GM23338 (cell line): ENCODE measurements around the gene ASXL3. TPM values are rescaled to one million over a fixed set of nuclear protein-coding genes. Genes with fewer than 3 reads are reported as not detected.

ENCODE experiments used
- ATAC-seq: fragments of 200-7000 bp; cut with Tn5 transposase; 3 replicates; pipeline ENCODE4 v1.9.1; 2020
- DNase-seq: peaks from one replicate; pipeline ENCODE4 v3.0.0-alpha.2; 2015; ENCODE audit warnings: low spot score
- H2AFZ ChIP-seq: fragments of 200-600 bp; sonication (generic); 2 replicates; pipeline ENCODE4 v1.8.0; 2016; ENCODE audit warnings: antibody characterized with exemption, mild to moderate bottlenecking, moderate library complexity
- H3F3A ChIP-seq: fragments of 200-600 bp; sonication (generic); replicated peaks from 2 replicates; pipeline ENCODE4 v1.8.0; 2017; ENCODE audit warnings: antibody characterized with exemption, mixed run types, low read depth
- H3K27ac ChIP-seq: fragments of 200-600 bp; sonication (generic); 2 replicates; pipeline ENCODE4 v1.6.1; 2016; ENCODE audit warnings: low read depth
- H3K27me3 ChIP-seq: fragments of 200-600 bp; sonication (generic); 2 replicates; pipeline ENCODE4 v1.8.0; 2016; ENCODE audit warnings: mild to moderate bottlenecking, mixed run types, moderate library complexity; ENCODE audit not compliant: insufficient read depth
- H3K36me3 ChIP-seq: fragments of 200-600 bp; sonication (generic); 2 replicates; pipeline ENCODE4 v1.8.0; 2016; ENCODE audit warnings: mild to moderate bottlenecking; ENCODE audit not compliant: insufficient read depth
- H3K4me1 ChIP-seq: fragments of 200-600 bp; sonication (generic); 2 replicates; pipeline ENCODE4 v1.8.0; 2016; ENCODE audit warnings: mild to moderate bottlenecking, moderate library complexity; ENCODE audit not compliant: insufficient read depth
- H3K4me2 ChIP-seq: fragments of 200-600 bp; sonication (generic); 2 replicates; pipeline ENCODE4 v1.7.1; 2017; ENCODE audit warnings: mixed run types
- H3K4me3 ChIP-seq: fragments of 200-600 bp; sonication (generic); 2 replicates; pipeline ENCODE4 v1.6.1; 2016; ENCODE audit warnings: mixed run types
- H3K79me2 ChIP-seq: fragments of 200-600 bp; sonication (generic); replicated peaks from 2 replicates; pipeline ENCODE4 v1.8.0; 2017; ENCODE audit warnings: mild to moderate bottlenecking; ENCODE audit not compliant: insufficient read depth
- H3K9me2 ChIP-seq: fragments of 200-600 bp; sonication (generic); 2 replicates; pipeline ENCODE4 v1.8.0; 2017; ENCODE audit not compliant: insufficient read depth
- H4K20me1 ChIP-seq: fragments of 200-600 bp; sonication (generic); replicated peaks from 2 replicates; pipeline ENCODE4 v1.8.0; 2017; ENCODE audit warnings: mild to moderate bottlenecking; ENCODE audit not compliant: insufficient read depth
- H3K27ac Mint-ChIP-seq: 2 replicates; pipeline ENCODE4 v1.8.0; 2020; ENCODE audit warnings: inconsistent platforms, mild to moderate bottlenecking, moderate library complexity, mixed read lengths
- H3K27me3 Mint-ChIP-seq: 3 replicates; pipeline ENCODE4 v1.8.0; 2022; ENCODE audit warnings: low read depth, mild to moderate bottlenecking, moderate library complexity, mixed read lengths, inconsistent platforms; ENCODE audit not compliant: insufficient read depth, poor library complexity
- H3K36me3 Mint-ChIP-seq: 3 replicates; pipeline ENCODE4 v1.8.0; 2021; ENCODE audit warnings: low read depth, mild to moderate bottlenecking, inconsistent platforms, moderate library complexity, mixed read lengths
- H3K4me1 Mint-ChIP-seq: 3 replicates; pipeline ENCODE4 v1.8.0; 2020; ENCODE audit warnings: mild to moderate bottlenecking, inconsistent platforms, mixed read lengths
- H3K4me3 Mint-ChIP-seq: 3 replicates; pipeline ENCODE4 v1.8.0; 2021; ENCODE audit warnings: moderate library complexity, mild to moderate bottlenecking, inconsistent platforms, mixed read lengths
- H3K9me3 Mint-ChIP-seq: 3 replicates; pipeline ENCODE4 v1.8.0; 2020; ENCODE audit warnings: moderate library complexity, mild to moderate bottlenecking, inconsistent platforms, mixed read lengths
- CREB1 ChIP-seq: fragments of 250-450 bp; sonication (Bioruptor Pico); IDR thresholded peaks from 2 replicates; pipeline ENCODE4 v1.5.0; 2020; ENCODE audit warnings: low read depth, mild to moderate bottlenecking, moderate library complexity
- CTCF ChIP-seq, 2 experiments: fragments of 200-600 bp in 1 of 2; sonication (generic) in 1 of 2; conservative IDR thresholded peaks; 2 replicates each; pipeline versions ENCODE4 v1.5.1 to v1.6.1; 2016 to 2017; ENCODE audit warnings: antibody characterized with exemption in 2 of 2, low read depth in 2 of 2, mild to moderate bottlenecking in 2 of 2, moderate library complexity in 1 of 2
- EZH2 ChIP-seq: fragments of 200-600 bp; sonication (generic); IDR thresholded peaks from one replicate; pipeline ENCODE4 v1.8.0; 2017; ENCODE audit warnings: antibody characterized with exemption, mild to moderate bottlenecking, low read depth; ENCODE audit not compliant: unreplicated experiment
- EZH2phosphoT487 ChIP-seq: fragments of 200-600 bp; sonication (generic); IDR thresholded peaks from one replicate; pipeline ENCODE4 v1.8.1; 2018; ENCODE audit warnings: antibody characterized with exemption; ENCODE audit not compliant: unreplicated experiment
- JUNB ChIP-seq: IDR thresholded peaks from one replicate; pipeline ENCODE4 v1.6.1; 2016; ENCODE audit warnings: antibody characterized with exemption; ENCODE audit not compliant: unreplicated experiment
- NANOG ChIP-seq: IDR thresholded peaks from 2 replicates; pipeline ENCODE4 v1.6.1; 2016; ENCODE audit warnings: antibody characterized with exemption, borderline replicate concordance
- POLR2AphosphoS5 ChIP-seq: IDR thresholded peaks from 2 replicates; pipeline ENCODE4 v1.6.1; 2016; ENCODE audit warnings: antibody characterized with exemption, low read depth
- STAT1 ChIP-seq: IDR thresholded peaks from one replicate; pipeline ENCODE4 v1.6.1; 2016; ENCODE audit warnings: antibody characterized with exemption; ENCODE audit not compliant: unreplicated experiment
- ZNF114 ChIP-seq: fragments of 250-450 bp; sonication (Bioruptor Pico); IDR thresholded peaks from 2 replicates; pipeline ENCODE4 v1.5.0; 2020; ENCODE audit warnings: mild to moderate bottlenecking, moderate library complexity
- ZNF331 ChIP-seq: fragments of 250-450 bp; sonication (Bioruptor Pico); IDR thresholded peaks from 2 replicates; pipeline ENCODE4 v1.5.0; 2020; ENCODE audit warnings: low read depth, mild to moderate bottlenecking, moderate library complexity
- ZNF462 ChIP-seq: fragments of 250-450 bp; sonication (Bioruptor Pico); IDR thresholded peaks from 2 replicates; pipeline ENCODE4 v1.5.0; 2020; ENCODE audit warnings: mild to moderate bottlenecking, moderate library complexity
- polyA plus RNA-seq: library from polyadenylated mRNA; unstranded; fragments of >200 nt; fragmentation: Nextera tagmentation; extraction: Ambion mirVana; gene quantifications from 2 replicates; pipeline ENCODE4 v1.2.1, GENCODE V29; 2016
- total RNA-seq: library from RNA; depleted of rRNA; stranded (reverse); fragments of >200 nt; shearing (Covaris generic); gene quantifications from 2 replicates; pipeline ENCODE4 v1.2.3, GENCODE V29; 2014
- TF ChIP-seq, protein P1 (sequence below): IDR thresholded peaks from one replicate; pipeline ENCODE4 v1.6.1; 2018; ENCODE audit warnings: antibody characterized with exemption; ENCODE audit not compliant: unreplicated experiment
- TF ChIP-seq, protein P2 (sequence below): IDR thresholded peaks from 2 replicates; pipeline ENCODE4 v1.6.1; 2016; ENCODE audit warnings: antibody characterized with exemption

The ASXL3 gene
- total and polyA plus RNA-seq, 2 experiments from 2014 or later = 0.23 to 1.4 TPM

DNA sequence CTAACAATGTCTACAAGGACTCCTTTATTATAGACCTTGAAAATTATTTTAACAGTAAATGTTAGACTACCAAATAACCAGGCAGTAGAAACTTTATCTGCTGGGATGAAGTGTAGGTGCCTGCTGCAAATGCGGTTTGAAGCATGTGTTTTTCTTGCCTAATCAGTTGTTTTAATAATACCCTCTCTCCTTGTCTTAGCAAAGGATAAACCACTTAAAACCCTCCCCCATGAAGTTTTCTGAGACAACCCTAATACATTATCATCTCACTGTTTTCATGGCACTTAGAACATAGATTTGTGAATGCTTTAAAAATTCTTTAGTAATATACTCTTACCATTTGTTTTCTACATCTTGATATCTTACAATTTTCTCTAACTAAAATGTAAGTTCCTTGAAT lies 98.6 kb downstream of the ASXL3 start:
- TF ChIP-seq ZNF331 (CRISPR knock-in tag) (no peak), ZNF462 (CRISPR knock-in tag) (no peak), STAT1 (no peak), EZH2 (no peak), NANOG (no peak), ZNF114 (CRISPR knock-in tag) (no peak), POLR2AphosphoS5 (no peak), CREB1 (CRISPR knock-in tag) (no peak), EZH2phosphoT487 (no peak), CTCF (conservative IDR thresholded peaks at IDR 0.05; ENCODE audit: low read depth in 2 of 2) (no peak), JUNB (no peak)
- TF ChIP-seq, protein P1, sequence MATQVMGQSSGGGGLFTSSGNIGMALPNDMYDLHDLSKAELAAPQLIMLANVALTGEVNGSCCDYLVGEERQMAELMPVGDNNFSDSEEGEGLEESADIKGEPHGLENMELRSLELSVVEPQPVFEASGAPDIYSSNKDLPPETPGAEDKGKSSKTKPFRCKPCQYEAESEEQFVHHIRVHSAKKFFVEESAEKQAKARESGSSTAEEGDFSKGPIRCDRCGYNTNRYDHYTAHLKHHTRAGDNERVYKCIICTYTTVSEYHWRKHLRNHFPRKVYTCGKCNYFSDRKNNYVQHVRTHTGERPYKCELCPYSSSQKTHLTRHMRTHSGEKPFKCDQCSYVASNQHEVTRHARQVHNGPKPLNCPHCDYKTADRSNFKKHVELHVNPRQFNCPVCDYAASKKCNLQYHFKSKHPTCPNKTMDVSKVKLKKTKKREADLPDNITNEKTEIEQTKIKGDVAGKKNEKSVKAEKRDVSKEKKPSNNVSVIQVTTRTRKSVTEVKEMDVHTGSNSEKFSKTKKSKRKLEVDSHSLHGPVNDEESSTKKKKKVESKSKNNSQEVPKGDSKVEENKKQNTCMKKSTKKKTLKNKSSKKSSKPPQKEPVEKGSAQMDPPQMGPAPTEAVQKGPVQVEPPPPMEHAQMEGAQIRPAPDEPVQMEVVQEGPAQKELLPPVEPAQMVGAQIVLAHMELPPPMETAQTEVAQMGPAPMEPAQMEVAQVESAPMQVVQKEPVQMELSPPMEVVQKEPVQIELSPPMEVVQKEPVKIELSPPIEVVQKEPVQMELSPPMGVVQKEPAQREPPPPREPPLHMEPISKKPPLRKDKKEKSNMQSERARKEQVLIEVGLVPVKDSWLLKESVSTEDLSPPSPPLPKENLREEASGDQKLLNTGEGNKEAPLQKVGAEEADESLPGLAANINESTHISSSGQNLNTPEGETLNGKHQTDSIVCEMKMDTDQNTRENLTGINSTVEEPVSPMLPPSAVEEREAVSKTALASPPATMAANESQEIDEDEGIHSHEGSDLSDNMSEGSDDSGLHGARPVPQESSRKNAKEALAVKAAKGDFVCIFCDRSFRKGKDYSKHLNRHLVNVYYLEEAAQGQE = no peak
- TF ChIP-seq, protein P2, sequence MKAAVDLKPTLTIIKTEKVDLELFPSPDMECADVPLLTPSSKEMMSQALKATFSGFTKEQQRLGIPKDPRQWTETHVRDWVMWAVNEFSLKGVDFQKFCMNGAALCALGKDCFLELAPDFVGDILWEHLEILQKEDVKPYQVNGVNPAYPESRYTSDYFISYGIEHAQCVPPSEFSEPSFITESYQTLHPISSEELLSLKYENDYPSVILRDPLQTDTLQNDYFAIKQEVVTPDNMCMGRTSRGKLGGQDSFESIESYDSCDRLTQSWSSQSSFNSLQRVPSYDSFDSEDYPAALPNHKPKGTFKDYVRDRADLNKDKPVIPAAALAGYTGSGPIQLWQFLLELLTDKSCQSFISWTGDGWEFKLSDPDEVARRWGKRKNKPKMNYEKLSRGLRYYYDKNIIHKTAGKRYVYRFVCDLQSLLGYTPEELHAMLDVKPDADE = no peak
- no peak for DNase-seq
- Histone ChIP-seq H3K27me3 (no peaks in the 10 kb centered on the region), H3K4me3 (no peak overlapping the region), H2AFZ (no peak overlapping the region), H3F3A (no peaks in the 10 kb centered on the region), H3K4me1 (peaks cover 9% of the 10 kb centered on the region), H3K79me2 (no peaks in the 10 kb centered on the region), H3K27ac (no peak overlapping the region), H3K36me3 (no peaks in the 10 kb centered on the region), H3K4me2 (no peak overlapping the region), H4K20me1 (no peaks in the 10 kb centered on the region), H3K9me2 (no peaks in the 10 kb centered on the region)
- Mint-ChIP-seq H3K27ac (no peak overlapping the region), H3K27me3 (no peaks in the 10 kb centered on the region), H3K9me3 (no peaks in the 10 kb centered on the region), H3K4me1 (peaks cover 8% of the 10 kb centered on the region), H3K4me3 (no peak overlapping the region), H3K36me3 (no peaks in the 10 kb centered on the region)
- ATAC-seq = no peak
